ENCODE results near the gene KCNH6. TPM values are rescaled to one million over a fixed set of nuclear protein-coding genes. Genes with fewer than 3 reads are reported as not detected.

Gene KCNH6
- total RNA-seq, 1 experiment from 2014 or later: 1.6 TPM

GRCh38 chr17:63531022-63531965 is 8.1 kb downstream of the KCNH6 start:
- Mint-ChIP-seq H3K36me3 (ENCODE audit: insufficient read depth in 1 of 3, low read depth in 3 of 3) (no peaks in the 10 kb centered on the region; a peak in 1 of 7 replicates), H3K9me3 (no peaks in the 10 kb centered on the region; a peak in 1 of 5 replicates), H3K4me1 (peaks cover 12 to 20% of the 10 kb centered on the region in 2 experiments), H3K4me3 (no peak overlapping the region), H3K27ac (no peak overlapping the region; a peak in 1 of 7 replicates), H3K27me3 (ENCODE audit: low read depth) (peaks cover 5% of the 10 kb centered on the region)
- Histone ChIP-seq H2BK15ac (ENCODE audit: low read depth, low read length) (no peak overlapping the region), H2AFZ (ENCODE audit: low read length) (no peak overlapping the region), H3K79me1 (ENCODE audit: insufficient read depth, low read depth, low read length, poor library complexity, severe bottlenecking) (no peaks in the 10 kb centered on the region), H4K8ac (replicated peaks; ENCODE audit: insufficient read length, low read depth, low read length) (no peak overlapping the region), H3K27ac (ENCODE audit: insufficient read length, low read depth, low read length) (no peak overlapping the region), H3T11ph (ENCODE audit: low read length) (no peak overlapping the region), H2BK12ac (ENCODE audit: insufficient read length, low read depth, low read length) (no peak overlapping the region), H3K9ac (ENCODE audit: extremely low read depth, insufficient read length, low read length) (no peak overlapping the region), H3K56ac (ENCODE audit: insufficient read length, low read depth, low read length) (no peak overlapping the region), H3K14ac (ENCODE audit: insufficient read depth, low read length) (no peak overlapping the region; the same call in 1 of the 2 replicates), H2BK120ac (ENCODE audit: low read depth, low read length, poor library complexity, severe bottlenecking) (no peak overlapping the region), H3K9me3 (ENCODE audit: control insufficient read depth, low read depth, low read length) (no peaks in the 10 kb centered on the region), H2AK5ac (ENCODE audit: insufficient read length, low read length) (no peak overlapping the region), H2BK20ac (ENCODE audit: low read depth, low read length, poor library complexity, severe bottlenecking) (no peak overlapping the region), H3K23ac (ENCODE audit: insufficient read length, low read depth, low read length) (no peak overlapping the region), H3K4me2 (ENCODE audit: insufficient read depth, insufficient read length, low read length) (no peak overlapping the region), H3K23me2 (ENCODE audit: insufficient read length, low read depth, low read length, poor library complexity, severe bottlenecking) (no peaks in the 10 kb centered on the region), H3K18ac (ENCODE audit: insufficient read length, low read depth, low read length) (no peak overlapping the region), H4K5ac (ENCODE audit: insufficient read length, low read depth, low read length) (no peak overlapping the region), H3K4ac (ENCODE audit: low read depth, low read length) (no peak overlapping the region), H3K79me2 (ENCODE audit: insufficient read depth, low read length) (no peaks in the 10 kb centered on the region), H2BK5ac (ENCODE audit: insufficient read length, low read length) (no peak overlapping the region), H3K27me3 (ENCODE audit: insufficient read depth, low read length) (no peaks in the 10 kb centered on the region), H4K91ac (ENCODE audit: insufficient read length, low read depth, low read length) (no peak overlapping the region), H3K4me1 (ENCODE audit: insufficient read depth, low read length) (peaks cover 6% of the 10 kb centered on the region; the same call in 1 of the 2 replicates), H4K20me1 (ENCODE audit: control insufficient read depth, insufficient read depth, insufficient read length) (no peaks in the 10 kb centered on the region)
- DNase-seq: no peak
- no CpG with 5 or more reads among the region's 10 CpGs for WGBS (ENCODE audit: extremely low coverage, insufficient read length, low lambda C conversion rate)
- TF ChIP-seq, protein P1, sequence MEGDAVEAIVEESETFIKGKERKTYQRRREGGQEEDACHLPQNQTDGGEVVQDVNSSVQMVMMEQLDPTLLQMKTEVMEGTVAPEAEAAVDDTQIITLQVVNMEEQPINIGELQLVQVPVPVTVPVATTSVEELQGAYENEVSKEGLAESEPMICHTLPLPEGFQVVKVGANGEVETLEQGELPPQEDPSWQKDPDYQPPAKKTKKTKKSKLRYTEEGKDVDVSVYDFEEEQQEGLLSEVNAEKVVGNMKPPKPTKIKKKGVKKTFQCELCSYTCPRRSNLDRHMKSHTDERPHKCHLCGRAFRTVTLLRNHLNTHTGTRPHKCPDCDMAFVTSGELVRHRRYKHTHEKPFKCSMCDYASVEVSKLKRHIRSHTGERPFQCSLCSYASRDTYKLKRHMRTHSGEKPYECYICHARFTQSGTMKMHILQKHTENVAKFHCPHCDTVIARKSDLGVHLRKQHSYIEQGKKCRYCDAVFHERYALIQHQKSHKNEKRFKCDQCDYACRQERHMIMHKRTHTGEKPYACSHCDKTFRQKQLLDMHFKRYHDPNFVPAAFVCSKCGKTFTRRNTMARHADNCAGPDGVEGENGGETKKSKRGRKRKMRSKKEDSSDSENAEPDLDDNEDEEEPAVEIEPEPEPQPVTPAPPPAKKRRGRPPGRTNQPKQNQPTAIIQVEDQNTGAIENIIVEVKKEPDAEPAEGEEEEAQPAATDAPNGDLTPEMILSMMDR (conservative IDR thresholded peaks at IDR 0.05): no peak

Data from H9 (cell line).